Loucy (cell line): ENCODE results near the gene NAV1.
A peak's percentile ranks its signal among the peaks of the same experiment; 100 is the strongest.
"Not testable (repeated sequence)": the region's sequence is repeated elsewhere in the genome, so short reads cannot be mapped to it uniquely, and the experiment has no call there.

Experiments used
- H2AFZ ChIP-seq: fragments of 200-600 bp; sonication (generic); 2 replicates; pipeline ENCODE4 v1.6.0; 2016; ENCODE audit warnings: antibody characterized with exemption, mild to moderate bottlenecking, low read length, moderate library complexity
- H3F3A ChIP-seq: fragments of 200-600 bp; 2 replicates; pipeline ENCODE4 v1.6.0; 2016; ENCODE audit warnings: antibody characterized with exemption, low read depth, mild to moderate bottlenecking
- H3K27me3 ChIP-seq: fragments of 200-600 bp; sonication (generic); 2 replicates; pipeline ENCODE4 v1.6.1; 2014; ENCODE audit warnings: low read length, mild to moderate bottlenecking; ENCODE audit not compliant: insufficient read depth, poor library complexity, severe bottlenecking
- H3K36me3 ChIP-seq: fragments of 200-600 bp; sonication (generic); 2 replicates; pipeline ENCODE4 v1.6.1; 2016; ENCODE audit warnings: low read length; ENCODE audit not compliant: insufficient read depth
- H3K4me1 ChIP-seq: fragments of 200-600 bp; sonication (generic); 2 replicates; pipeline ENCODE4 v1.5.1; 2014; ENCODE audit warnings: low read length, mild to moderate bottlenecking; ENCODE audit not compliant: insufficient read depth, poor library complexity, severe bottlenecking
- H3K4me2 ChIP-seq: fragments of 200-600 bp; sonication (generic); 2 replicates; pipeline ENCODE4 v1.6.0; 2014; ENCODE audit warnings: antibody characterized with exemption, low read length, low read depth, mild to moderate bottlenecking; ENCODE audit not compliant: poor library complexity, severe bottlenecking
- H3K4me3 ChIP-seq: fragments of 200-600 bp; sonication (generic); 2 replicates; pipeline ENCODE4 v1.5.1; 2014; ENCODE audit warnings: low read length, mild to moderate bottlenecking, mixed read lengths; ENCODE audit not compliant: poor library complexity, severe bottlenecking
- H3K79me2 ChIP-seq: fragments of 200-600 bp; sonication (generic); 2 replicates; pipeline ENCODE4 v1.6.1; 2014; ENCODE audit warnings: low read length; ENCODE audit not compliant: insufficient read depth
- H3K9ac ChIP-seq: fragments of 200-600 bp; sonication (generic); 2 replicates; pipeline ENCODE4 v1.6.0; 2014; ENCODE audit warnings: mild to moderate bottlenecking, low read depth, low read length, moderate library complexity; ENCODE audit not compliant: poor library complexity, severe bottlenecking
- H3K9me2 ChIP-seq: fragments of 200-600 bp; sonication (generic); replicated peaks from 2 replicates; pipeline ENCODE4 v1.6.1; 2016; ENCODE audit warnings: low read depth, low read length, mixed read lengths
- H3K9me3 ChIP-seq: fragments of 200-600 bp; sonication (generic); 2 replicates; pipeline ENCODE4 v1.6.1; 2014; ENCODE audit warnings: mild to moderate bottlenecking, antibody characterized with exemption, low read length, low read depth; ENCODE audit not compliant: insufficient read depth
- H4K20me1 ChIP-seq: fragments of 200-600 bp; sonication (generic); 2 replicates; pipeline ENCODE4 v1.6.0; 2014; ENCODE audit warnings: antibody characterized with exemption, low read length, mild to moderate bottlenecking; ENCODE audit not compliant: insufficient read depth, poor library complexity, severe bottlenecking
- CTCF ChIP-seq: fragments of 200-600 bp; sonication (generic); conservative IDR thresholded peaks from 2 replicates; pipeline ENCODE4 v1.5.1; 2014; ENCODE audit warnings: mild to moderate bottlenecking, antibody characterized with exemption, low read length
- EZH2phosphoT487 ChIP-seq: fragments of 200-600 bp; IDR thresholded peaks from 2 replicates; pipeline ENCODE4 v1.6.1; 2018; ENCODE audit warnings: antibody characterized with exemption, mild to moderate bottlenecking, moderate library complexity, borderline replicate concordance

Gene NAV1

GRCh38 chr1:201544710-201545109 is 5.8 kb downstream of the NAV1 start:
- no peak overlapping the region for H2AFZ ChIP-seq
- H3K9ac ChIP-seq, result no peak overlapping the region
- H3K9me3 ChIP-seq, result no peaks in the 10 kb centered on the region
- H3K79me2 ChIP-seq, result no peaks in the 10 kb centered on the region
- H4K20me1 ChIP-seq, result no peaks in the 10 kb centered on the region
- no peaks in the 10 kb centered on the region for H3K9me2 ChIP-seq
- TF ChIP-seq CTCF (no peak), EZH2phosphoT487 (no peak)
- peaks cover 13% of the 10 kb centered on the region for H3K27me3 ChIP-seq
- H3F3A ChIP-seq, result no peaks in the 10 kb centered on the region
- no peaks in the 10 kb centered on the region for H3K36me3 ChIP-seq
- H3K4me2 ChIP-seq, result no peak overlapping the region
- peaks cover 6% of the 10 kb centered on the region for H3K4me1 ChIP-seq
- H3K4me3 ChIP-seq, result no peak overlapping the region

- no peaks in the 10 kb centered on the region for H3F3A ChIP-seq
- H3K4me3 ChIP-seq, result peak overlapping the region; percentile 19
- H2AFZ ChIP-seq, result peak overlapping the region; percentile 81
- H3K4me2 ChIP-seq, result peak overlapping the region; percentile 47
- peaks cover under 1% of the 10 kb centered on the region for H3K27me3 ChIP-seq
- H3K9me3 ChIP-seq, result no peaks in the 10 kb centered on the region
- no peaks in the 10 kb centered on the region for H3K79me2 ChIP-seq
- H4K20me1 ChIP-seq, result no peaks in the 10 kb centered on the region
- H3K9ac ChIP-seq, result no peak overlapping the region
- H3K9me2 ChIP-seq, result no peaks in the 10 kb centered on the region
- H3K4me1 ChIP-seq, result peaks cover 6% of the 10 kb centered on the region
- TF ChIP-seq EZH2phosphoT487, result no peak
- TF ChIP-seq CTCF, result peak; percentile 58
- no peaks in the 10 kb centered on the region for H3K36me3 ChIP-seq
Observed at GRCh38 chr1:201545851-201546492, 7.0 kb downstream of the NAV1 start.

- H3K9me3 ChIP-seq, H2AFZ ChIP-seq, H3K27me3 ChIP-seq, H3K36me3 ChIP-seq, H4K20me1 ChIP-seq, H3F3A ChIP-seq, H3K4me1 ChIP-seq, H3K9me2 ChIP-seq, H3K4me2 ChIP-seq, H3K4me3 ChIP-seq, H3K9ac ChIP-seq, H3K79me2 ChIP-seq: not testable (repeated sequence)
Observed at GRCh38 chr1:201549522-201549921, 10.6 kb downstream of the NAV1 start.

- H3K79me2 ChIP-seq, result no peaks in the 10 kb centered on the region
- TF ChIP-seq CTCF (no peak), EZH2phosphoT487 (no peak)
- no peaks in the 10 kb centered on the region for H3K4me1 ChIP-seq
Observed at GRCh38 chr1:201551096-201551495, 12.2 kb downstream of the NAV1 start.

More at GRCh38 chr1:201551096-201551495, 12.2 kb downstream of the NAV1 start:
- Histone ChIP-seq H4K20me1 (no peaks in the 10 kb centered on the region), H3K4me3 (no peak overlapping the region), H3K9ac (no peak overlapping the region), H3K4me2 (no peak overlapping the region), H3K9me3 (no peaks in the 10 kb centered on the region), H3K36me3 (no peaks in the 10 kb centered on the region), H3F3A (no peaks in the 10 kb centered on the region), H2AFZ (no peak overlapping the region), H3K27me3 (no peaks in the 10 kb centered on the region), H3K9me2 (no peaks in the 10 kb centered on the region)
